Body of pancreas (tissue), 4 donors: ENCODE data around the gene MTA3. TPM values are rescaled to one million over a fixed set of nuclear protein-coding genes. Genes with fewer than 3 reads are reported as not detected.

Experiments
- ATAC-seq: fragments of 150-250 bp; one replicate; pipeline ENCODE4 v1.9.1; 2016
- DNase-seq, 4 donors: peaks; one replicate each; pipeline ENCODE4 v3.0.0-alpha.2; 2019
- H3K27ac ChIP-seq, 4 donors: fragments of 200-600 bp; sonication (generic); 1 replicate in 3 of 4; 2 replicates in 1 of 4; pipeline versions ENCODE4 v1.5.1 to v1.6.1; 2016 to 2019; ENCODE audit warnings: mild to moderate bottlenecking in 1 of 4, mixed read lengths in 1 of 4, moderate library complexity in 1 of 4
- H3K27me3 ChIP-seq, 2 donors: fragments of 200-600 bp; sonication (generic); one replicate each; pipeline ENCODE4 v1.6.0; 2016; ENCODE audit warnings: mild to moderate bottlenecking in 1 of 2
- H3K36me3 ChIP-seq, 2 donors: fragments of 200-600 bp; sonication (generic); replicated peaks in 1 of 2; 2 replicates each; pipeline ENCODE4 v1.5.1; 2016; ENCODE audit warnings: low read depth in 2 of 2; ENCODE audit not compliant: insufficient read depth in 1 of 2
- H3K4me1 ChIP-seq: fragments of 200-600 bp; sonication (generic); one replicate; pipeline ENCODE4 v1.6.0; 2016
- H3K4me3 ChIP-seq, 2 donors: fragments of 200-600 bp; sonication (generic); 1 replicate in 1 of 2; 2 replicates in 1 of 2; pipeline ENCODE4 v1.5.1; 2016 to 2019
- H3K9me3 ChIP-seq, 3 donors: fragments of 200-600 bp; sonication (generic); 1 replicate in 2 of 3; 2 replicates in 1 of 3; pipeline ENCODE4 v1.5.1; 2016
- CTCF ChIP-seq, 7 experiments: fragments of 450-650 bp in 4 of 7; fragments of 200-600 bp in 3 of 7; sonication (generic) in 3 of 7; IDR thresholded peaks; one replicate each; pipeline ENCODE4 v1.5.1; 2016 to 2019; ENCODE audit warnings: antibody characterized with exemption in 7 of 7
- POLR2A ChIP-seq, 3 donors: fragments of 450-650 bp; IDR thresholded peaks; one replicate each; pipeline ENCODE4 v1.6.1; 2016; ENCODE audit warnings: antibody characterized with exemption in 3 of 3, mild to moderate bottlenecking in 2 of 3
- WGBS, 2 donors: methylation state at CpG; one replicate each; pipeline ENCODE4 v1.1.5; 2017; 5-methylcytosine and 5-hydroxymethylcytosine counted together
- intact Hi-C: fragments of 100-400 bp; cut with DNase I; formaldehyde crosslinking; loops from one replicate; pipeline ENCODE4 v1.15.1; 2023
- total RNA-seq, 2 donors: library from RNA; depleted of rRNA; stranded (reverse); fragments of >200 nt; gene quantifications; one replicate each; pipeline ENCODE4 v1.1.0, GENCODE V29; 2016

The MTA3 gene
- 10 to 100 TPM; 23.1 to 31.1 TPM for total RNA-seq

GRCh38 chr2:42568401-42569115 is at the start of gene MTA3:
MTA3 (plus strand) TSS chr2:42568632; CDS start chr2:42568746, 114 bp downstream.
- Histone ChIP-seq H3K4me3 (peak within 1 kb of the TSS; percentile 70 to 89), H3K27me3 (no peaks in the 10 kb centered on the region), H3K4me1 (peaks cover 30% of the 10 kb centered on the region), H3K36me3 (no peaks in the 10 kb centered on the region), H3K27ac (peak within 1 kb of the TSS; percentile 84 to 97 (median 90)), H3K9me3 (no peaks in the 10 kb centered on the region)
- DNase-seq (peak; percentile 67 to 80 (median 68)), ATAC-seq (peak; percentile 82)
- 0% methylated on average over 22 of the region's 67 CpGs; no CpG with 5 or more reads in 1 of the 2 donors for WGBS, 2 donors
- intact Hi-C loops, result no loop called here
- TF ChIP-seq CTCF (IDR thresholded peaks at IDR 0.05) (no peak), POLR2A (IDR thresholded peaks at IDR 0.05) (no peak)

GRCh38 chr2:42519624-42520023 is 48.8 kb upstream of the MTA3 start:
- WGBS, 2 donors, result 73 to 76% methylated on average over 8 of the region's 8 CpGs
- Histone ChIP-seq H3K9me3 (no peaks in the 10 kb centered on the region), H3K4me1 (no peaks in the 10 kb centered on the region), H3K4me3 (no peak overlapping the region), H3K27me3 (no peaks in the 10 kb centered on the region), H3K36me3 (no peaks in the 10 kb centered on the region), H3K27ac (no peak overlapping the region)
- intact Hi-C loops, result no loop called here
- no peak for ATAC-seq
- no peak for TF ChIP-seq CTCF (IDR thresholded peaks at IDR 0.05)
- TF ChIP-seq POLR2A (IDR thresholded peaks at IDR 0.05), result no peak
- DNase-seq, result no peak

GRCh38 chr2:42522035-42522434 is 46.4 kb upstream of the MTA3 start:
- no peak for ATAC-seq
- 48 to 66% methylated on average over 2 of the region's 2 CpGs for WGBS, 2 donors
- no peaks in the 10 kb centered on the region for H3K9me3 ChIP-seq
- no peak overlapping the region for H3K4me3 ChIP-seq
- no peak overlapping the region for H3K27ac ChIP-seq
- H3K27me3 ChIP-seq, result no peaks in the 10 kb centered on the region
- no peaks in the 10 kb centered on the region for H3K4me1 ChIP-seq
- intact Hi-C loops, result no loop called here
- TF ChIP-seq POLR2A (IDR thresholded peaks at IDR 0.05) (no peak), CTCF (IDR thresholded peaks at IDR 0.05) (no peak)
- no peak for DNase-seq
- no peaks in the 10 kb centered on the region for H3K36me3 ChIP-seq

GRCh38 chr2:42523341-42523740 is 45.1 kb upstream of the MTA3 start:
- TF ChIP-seq CTCF (IDR thresholded peaks at IDR 0.05), result no peak
- no peak for TF ChIP-seq POLR2A (IDR thresholded peaks at IDR 0.05)
- no peak overlapping the region for H3K4me3 ChIP-seq
- H3K4me1 ChIP-seq, result no peaks in the 10 kb centered on the region
- H3K9me3 ChIP-seq, result no peaks in the 10 kb centered on the region
- no peaks in the 10 kb centered on the region for H3K27me3 ChIP-seq
- no peaks in the 10 kb centered on the region for H3K36me3 ChIP-seq
- no peak overlapping the region for H3K27ac ChIP-seq
- intact Hi-C loops, result no loop called here
- ATAC-seq, result no peak
- 75 to 82% methylated on average over 13 of the region's 13 CpGs for WGBS, 2 donors
- no peak for DNase-seq

GRCh38 chr2:42532397-42532796 is 36.0 kb upstream of the MTA3 start:
- intact Hi-C loops, result no loop called here
- WGBS, 2 donors, result 94 to 98% methylated on average over 4 of the region's 4 CpGs
- Histone ChIP-seq H3K27ac (no peak overlapping the region), H3K27me3 (no peaks in the 10 kb centered on the region), H3K36me3 (no peaks in the 10 kb centered on the region), H3K9me3 (no peaks in the 10 kb centered on the region), H3K4me3 (no peak overlapping the region), H3K4me1 (no peaks in the 10 kb centered on the region)
- no peak for TF ChIP-seq CTCF (IDR thresholded peaks at IDR 0.05)
- no peak for TF ChIP-seq POLR2A (IDR thresholded peaks at IDR 0.05)
- ATAC-seq (no peak), DNase-seq (no peak)
